GM06990 (cell line): ENCODE measurements around the gene SNX12.

ENCODE experiments used
- DNase-seq: peaks from one replicate; pipeline ENCODE4 v3.0.0-alpha.2; 2011; ENCODE audit not compliant: insufficient read length; ENCODE audit errors: extremely low read depth
- H3K27me3 ChIP-seq: replicated peaks from 2 replicates; pipeline ENCODE4 v1.6.0; 2011; ENCODE audit warnings: low read length; ENCODE audit not compliant: control insufficient read depth, insufficient read depth
- H3K36me3 ChIP-seq: 2 replicates; pipeline ENCODE4 v1.5.1; 2011; ENCODE audit warnings: low read length; ENCODE audit not compliant: control insufficient read depth, insufficient read depth
- H3K4me3 ChIP-seq: replicated peaks from 2 replicates; pipeline ENCODE4 v1.5.1; 2011; ENCODE audit warnings: low read depth, mild to moderate bottlenecking, control low read depth, low read length
- CTCF ChIP-seq: IDR thresholded peaks from 2 replicates; pipeline ENCODE4 v1.5.1; 2011; ENCODE audit warnings: low read length, control low read depth, mild to moderate bottlenecking, inconsistent platforms; ENCODE audit not compliant: insufficient read depth, poor library complexity, severe bottlenecking

Gene SNX12

GRCh38 chrX:71067712-71068043 is 456 bp downstream of the SNX12 start:
- DNase-seq = no peak
- peak overlapping the region; percentile 84 for H3K4me3 ChIP-seq
- TF ChIP-seq CTCF = no peak
- no peaks in the 10 kb centered on the region for H3K27me3 ChIP-seq
- H3K36me3 ChIP-seq = no peaks in the 10 kb centered on the region

DNA sequence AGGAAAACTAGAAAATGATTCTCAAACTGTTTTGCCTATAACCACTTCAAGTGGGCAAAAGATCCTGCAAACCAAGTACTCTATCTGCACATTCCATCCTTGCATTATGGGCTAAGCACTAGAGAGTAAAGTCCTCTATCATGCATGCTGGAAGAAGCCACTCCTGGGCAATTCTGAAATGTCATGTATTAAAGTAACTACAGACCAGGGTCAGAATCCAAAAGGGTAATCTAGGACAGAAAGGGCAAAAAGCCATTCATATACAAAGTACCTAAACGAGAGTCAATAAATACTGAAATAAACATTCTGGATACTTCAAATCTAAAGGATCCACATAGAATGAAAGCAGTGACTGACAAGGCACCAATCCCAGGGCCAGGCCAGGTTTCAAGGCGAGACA is 1.0 kb downstream of the SNX12 start:
- DNase-seq = no peak
- H3K27me3 ChIP-seq = no peaks in the 10 kb centered on the region
- peak overlapping the region; percentile 84 for H3K4me3 ChIP-seq
- H3K36me3 ChIP-seq = no peaks in the 10 kb centered on the region
- TF ChIP-seq CTCF = no peak

DNA sequence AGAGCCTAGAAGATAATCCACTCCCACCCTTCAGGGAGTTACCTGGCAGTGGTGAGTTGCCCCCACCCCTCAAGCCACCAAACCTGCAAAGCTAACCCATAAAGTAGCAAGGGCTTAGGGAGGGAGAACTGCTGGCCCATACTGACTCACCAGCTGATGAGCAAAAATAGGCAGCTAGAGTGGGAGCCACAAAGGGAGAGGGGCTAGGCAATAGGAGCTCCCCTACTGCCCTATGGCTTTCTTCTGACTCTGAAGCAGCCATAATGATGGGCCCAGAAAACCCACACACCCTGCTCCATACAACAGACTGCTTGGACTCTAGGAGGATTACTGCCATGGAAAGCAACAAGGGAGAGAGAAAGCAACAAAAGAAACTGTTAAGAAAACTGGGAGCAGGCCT is 8.0 kb downstream of the SNX12 start:
- Histone ChIP-seq H3K36me3 (peaks cover 4% of the 10 kb centered on the region), H3K27me3 (no peaks in the 10 kb centered on the region), H3K4me3 (no peak overlapping the region)
- no peak for TF ChIP-seq CTCF
- no peak for DNase-seq

GRCh38 chrX:71057848-71058530 is 10.1 kb downstream of the SNX12 start:
- Histone ChIP-seq H3K36me3 (peaks cover 4% of the 10 kb centered on the region), H3K27me3 (no peaks in the 10 kb centered on the region), H3K4me3 (no peak overlapping the region)
- TF ChIP-seq CTCF = no peak
- no peak for DNase-seq

DNA sequence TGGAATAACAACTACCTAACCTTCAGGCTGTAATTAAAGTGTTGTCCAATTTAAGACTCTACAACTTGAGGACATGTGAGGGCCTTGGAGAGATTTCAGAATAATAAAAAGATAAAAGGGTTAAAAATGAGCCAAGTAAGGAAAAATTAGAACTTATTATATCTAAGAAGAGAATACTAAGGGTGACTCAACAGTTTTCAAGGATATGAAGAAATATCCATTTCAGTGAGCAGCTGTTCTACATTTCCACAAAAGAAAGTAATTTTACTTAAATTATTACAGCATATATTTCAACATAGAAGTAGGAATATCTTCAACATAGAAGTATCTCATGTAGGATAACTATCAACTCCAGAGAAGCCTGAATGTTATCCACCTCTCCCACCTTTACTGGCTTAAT is 11.3 kb downstream of the SNX12 start:
- no peak overlapping the region for H3K4me3 ChIP-seq
- H3K36me3 ChIP-seq = peaks cover 4% of the 10 kb centered on the region
- H3K27me3 ChIP-seq = no peaks in the 10 kb centered on the region
- no peak for DNase-seq
- no peak for TF ChIP-seq CTCF

DNA sequence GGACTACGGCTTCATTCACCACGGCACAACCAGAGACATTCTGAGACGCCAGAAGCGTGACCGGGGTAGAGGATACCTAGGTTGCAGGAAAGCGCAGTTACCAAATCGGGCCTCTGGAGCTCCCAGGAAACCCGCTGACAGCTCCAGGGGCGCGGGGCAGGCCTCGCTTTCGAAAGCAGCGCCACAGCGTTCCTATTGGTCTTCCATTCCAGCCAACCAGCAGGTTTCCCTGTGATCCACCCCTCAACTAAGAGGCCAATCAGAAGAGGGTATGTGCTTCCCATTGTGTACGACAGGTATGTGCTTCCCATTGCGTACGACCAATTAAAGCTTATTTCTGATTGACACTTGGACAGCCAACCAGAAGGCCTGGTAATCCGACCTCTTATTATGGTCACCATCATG is 14.9 kb downstream of the SNX12 start:
- Histone ChIP-seq H3K4me3 (peak overlapping the region; percentile 49), H3K27me3 (no peaks in the 10 kb centered on the region), H3K36me3 (no peaks in the 10 kb centered on the region; the same call in 1 of the 2 replicates)
- TF ChIP-seq CTCF = no peak
- no peak for DNase-seq
